Upper lobe of right lung (tissue), 1 donor: Measurements from ENCODE around the gene MTREX. TPM values are rescaled to one million over a fixed set of nuclear protein-coding genes. Genes with fewer than 3 reads are reported as not detected.

Experiments
- ATAC-seq: fragments of 200-7000 bp; cut with Tn5 transposase; one replicate; pipeline ENCODE4 v1.9.1; 2020; ENCODE audit warnings: mild to moderate bottlenecking, moderate library complexity
- DNase-seq: peaks from one replicate; pipeline ENCODE4 v3.0.0-alpha.2; 2020
- H3K27ac ChIP-seq: fragments of 200-600 bp; one replicate; pipeline ENCODE4 v1.8.0; 2022
- H3K27me3 ChIP-seq: fragments of 200-600 bp; one replicate; pipeline ENCODE4 v1.8.0; 2022; ENCODE audit warnings: mild to moderate bottlenecking
- H3K36me3 ChIP-seq: fragments of 200-600 bp; one replicate; pipeline ENCODE4 v1.8.0; 2022
- H3K4me1 ChIP-seq: fragments of 200-600 bp; one replicate; pipeline ENCODE4 v1.8.0; 2022
- H3K4me3 ChIP-seq: fragments of 200-600 bp; one replicate; pipeline ENCODE4 v1.8.0; 2022; ENCODE audit warnings: mild to moderate bottlenecking
- H3K9me3 ChIP-seq: fragments of 200-600 bp; one replicate; pipeline ENCODE4 v1.8.0; 2022
- intact Hi-C: fragments of 100-400 bp; cut with DNase I; formaldehyde crosslinking; loops from one replicate; pipeline ENCODE4 v1.11.0; 2022
- total RNA-seq: library from RNA; stranded (reverse); fragmentation: NEBNext Ultra II Directional; extraction: Animal tissue kit (Norgen Biotek cat#: 25700); gene quantifications from one replicate; pipeline ENCODE4 v1.2.1, GENCODE V29; 2021
- TF ChIP-seq, protein P1 (sequence below): fragments of 200-600 bp; IDR thresholded peaks from one replicate; pipeline ENCODE4 v1.8.0; 2022; ENCODE audit warnings: antibody characterized with exemption
- donor health status: DM: no; HTN: yes; CAD: no; lungs with severe emphysema.

Gene MTREX
- total RNA-seq, 1 donor from 2014 or later: 67.6 TPM

GRCh38 chr5:55325621-55326020, 17.8 kb downstream of the MTREX start:
- ATAC-seq: no peak
- intact Hi-C loops: no loop called here
- H3K4me3 ChIP-seq: no peak overlapping the region

GRCh38 chr5:55327281-55327680, 19.5 kb downstream of the MTREX start:
- Histone ChIP-seq H3K4me1 (no peaks in the 10 kb centered on the region), H3K27me3 (no peaks in the 10 kb centered on the region), H3K4me3 (no peak overlapping the region), H3K9me3 (no peaks in the 10 kb centered on the region), H3K27ac (no peak overlapping the region), H3K36me3 (peaks cover 31% of the 10 kb centered on the region)
- intact Hi-C loops: no loop called here
- TF ChIP-seq, protein P1, sequence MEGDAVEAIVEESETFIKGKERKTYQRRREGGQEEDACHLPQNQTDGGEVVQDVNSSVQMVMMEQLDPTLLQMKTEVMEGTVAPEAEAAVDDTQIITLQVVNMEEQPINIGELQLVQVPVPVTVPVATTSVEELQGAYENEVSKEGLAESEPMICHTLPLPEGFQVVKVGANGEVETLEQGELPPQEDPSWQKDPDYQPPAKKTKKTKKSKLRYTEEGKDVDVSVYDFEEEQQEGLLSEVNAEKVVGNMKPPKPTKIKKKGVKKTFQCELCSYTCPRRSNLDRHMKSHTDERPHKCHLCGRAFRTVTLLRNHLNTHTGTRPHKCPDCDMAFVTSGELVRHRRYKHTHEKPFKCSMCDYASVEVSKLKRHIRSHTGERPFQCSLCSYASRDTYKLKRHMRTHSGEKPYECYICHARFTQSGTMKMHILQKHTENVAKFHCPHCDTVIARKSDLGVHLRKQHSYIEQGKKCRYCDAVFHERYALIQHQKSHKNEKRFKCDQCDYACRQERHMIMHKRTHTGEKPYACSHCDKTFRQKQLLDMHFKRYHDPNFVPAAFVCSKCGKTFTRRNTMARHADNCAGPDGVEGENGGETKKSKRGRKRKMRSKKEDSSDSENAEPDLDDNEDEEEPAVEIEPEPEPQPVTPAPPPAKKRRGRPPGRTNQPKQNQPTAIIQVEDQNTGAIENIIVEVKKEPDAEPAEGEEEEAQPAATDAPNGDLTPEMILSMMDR: no peak
- ATAC-seq (no peak), DNase-seq (no peak)

More at GRCh38 chr5:55325621-55326020, 17.8 kb downstream of the MTREX start:
- Histone ChIP-seq H3K4me1 (no peaks in the 10 kb centered on the region), H3K9me3 (no peaks in the 10 kb centered on the region), H3K27me3 (no peaks in the 10 kb centered on the region), H3K36me3 (peaks cover 17% of the 10 kb centered on the region), H3K27ac (no peak overlapping the region)
- no peak for DNase-seq
- TF ChIP-seq, protein P1: no peak

GRCh38 chr5:55331321-55331720, 23.5 kb downstream of the MTREX start:
- Histone ChIP-seq H3K4me3 (no peak overlapping the region), H3K36me3 (peaks cover 30% of the 10 kb centered on the region), H3K4me1 (no peaks in the 10 kb centered on the region), H3K9me3 (no peaks in the 10 kb centered on the region), H3K27me3 (no peaks in the 10 kb centered on the region), H3K27ac (no peak overlapping the region)
- ATAC-seq (no peak), DNase-seq (no peak)
- TF ChIP-seq, protein P1: no peak
- intact Hi-C loops: no loop called here

DNA sequence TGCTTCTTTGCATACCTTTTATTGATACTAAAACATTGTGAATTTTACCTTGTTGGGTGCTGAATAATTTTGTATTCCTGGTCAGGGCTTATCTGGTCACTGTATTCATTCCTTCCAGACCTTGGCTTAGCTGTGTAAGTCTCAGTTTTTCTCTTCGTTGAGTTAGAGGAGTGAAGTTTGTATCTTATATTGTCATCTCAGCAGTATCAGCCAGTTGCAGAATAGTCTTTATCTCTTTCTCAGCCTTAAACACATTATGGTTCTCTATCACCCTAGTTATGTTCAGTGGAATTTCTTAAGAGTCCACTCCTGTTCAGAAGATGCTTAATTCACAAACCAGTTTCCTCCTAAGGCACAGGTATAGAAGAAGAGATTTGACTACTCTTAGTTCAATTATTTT, 25.2 kb downstream of the MTREX start:
- intact Hi-C loops: no loop called here
- ATAC-seq (no peak), DNase-seq (no peak)
- Histone ChIP-seq H3K4me3 (no peak overlapping the region), H3K4me1 (no peaks in the 10 kb centered on the region), H3K27ac (no peak overlapping the region), H3K27me3 (no peaks in the 10 kb centered on the region), H3K9me3 (no peaks in the 10 kb centered on the region), H3K36me3 (peaks cover 30% of the 10 kb centered on the region)
- TF ChIP-seq, protein P1: no peak

- no peak for ATAC-seq
- Histone ChIP-seq H3K27ac (no peak overlapping the region), H3K36me3 (peaks cover 26% of the 10 kb centered on the region), H3K4me1 (no peaks in the 10 kb centered on the region), H3K27me3 (no peaks in the 10 kb centered on the region), H3K9me3 (no peaks in the 10 kb centered on the region), H3K4me3 (no peak overlapping the region)
- DNase-seq: no peak
- TF ChIP-seq, protein P1: no peak
- intact Hi-C loops: no loop called here
Measured at GRCh38 chr5:55333811-55334210, 26.0 kb downstream of the MTREX start.

- DNase-seq: no peak
- Histone ChIP-seq H3K36me3 (peaks cover 14% of the 10 kb centered on the region), H3K27ac (no peak overlapping the region), H3K27me3 (no peaks in the 10 kb centered on the region), H3K9me3 (no peaks in the 10 kb centered on the region), H3K4me1 (no peaks in the 10 kb centered on the region), H3K4me3 (no peak overlapping the region)
- ATAC-seq: no peak
- intact Hi-C loops: no loop called here
- TF ChIP-seq, protein P1: no peak
Measured at GRCh38 chr5:55338092-55338613, 30.4 kb downstream of the MTREX start.
